Urothelium cell line (cell line): ENCODE data around the gene HORMAD2.
"Not testable (repeated sequence)": the region's sequence is repeated elsewhere in the genome, so short reads cannot be mapped to it uniquely, and the experiment has no call there.

Experiments
- DNase-seq: peaks from one replicate; pipeline ENCODE4 v3.0.0; 2011; ENCODE audit warnings: low spot score, mixed read lengths
- FAIRE-seq: peaks from 2 replicates; lab custom pipeline; 2011; peaks lifted over from hg19 to GRCh38; lab: Jason Lieb, UNC

HORMAD2 gene

GRCh38 chr22:30187094-30187493 lies 106.8 kb downstream of the HORMAD2 start:
- no peak for FAIRE-seq
- DNase-seq, result no peak

DNA sequence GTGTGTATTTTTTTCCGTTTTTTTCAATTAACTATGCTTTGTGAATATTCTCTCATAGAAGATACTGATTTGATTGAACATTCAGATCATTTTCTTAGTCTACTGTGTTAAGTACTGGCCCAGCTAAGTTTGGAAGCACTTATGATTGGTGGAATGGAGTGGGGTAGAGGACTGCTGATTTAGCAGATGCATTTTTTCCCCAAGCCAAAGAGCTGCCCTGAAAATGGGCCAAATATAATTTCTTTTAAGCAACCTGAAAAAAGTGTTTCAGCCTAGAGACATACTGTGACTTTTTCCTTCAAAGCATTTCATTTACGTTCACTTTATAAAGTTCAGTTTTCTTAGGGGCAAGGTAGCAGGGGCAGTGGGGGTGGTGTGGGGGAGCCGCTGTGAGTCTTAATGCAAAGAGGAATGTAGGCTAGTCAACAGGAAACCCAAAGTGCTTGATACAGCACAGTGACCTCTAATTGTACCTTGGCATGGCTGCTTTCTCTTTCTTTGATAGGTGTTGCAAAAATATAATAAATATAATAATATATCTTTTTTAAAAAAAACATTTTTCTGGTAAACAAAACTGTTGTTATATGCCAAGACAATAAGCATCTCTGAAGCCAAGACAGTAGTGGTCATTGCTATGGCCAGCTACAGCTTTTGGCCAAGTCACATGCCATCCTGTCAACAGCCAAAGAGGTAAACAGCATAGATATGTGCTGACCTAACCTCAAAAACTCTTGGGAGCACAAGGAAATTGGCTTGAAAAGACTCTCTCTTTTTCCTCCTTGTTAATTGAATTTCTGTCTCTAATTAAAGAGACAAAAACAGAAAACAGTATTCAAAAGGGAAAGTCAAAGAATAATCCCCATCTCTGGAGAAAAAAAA lies 107.5 kb downstream of the HORMAD2 start:
- FAIRE-seq (peak; percentile 56), DNase-seq (no peak)

DNA sequence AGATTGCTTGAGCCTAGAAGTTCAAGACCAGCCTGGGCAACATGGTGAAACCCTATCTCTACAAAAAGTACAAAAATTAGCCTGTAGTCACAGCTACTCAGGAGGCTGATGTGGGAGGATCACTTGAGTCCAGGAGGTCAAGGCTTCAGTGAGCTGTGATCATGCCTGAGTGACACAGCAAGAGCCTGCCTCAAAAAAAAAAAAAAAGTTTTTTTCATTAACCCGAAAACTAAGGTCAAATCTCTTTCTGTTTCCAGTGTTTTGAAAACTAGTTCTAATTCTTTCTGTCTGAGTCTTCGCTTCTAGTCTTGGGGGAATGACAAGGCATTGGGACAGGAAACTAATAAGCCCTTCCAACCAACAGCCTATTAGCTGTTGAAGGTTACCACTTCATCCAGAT lies 108.6 kb downstream of the HORMAD2 start:
- FAIRE-seq (no peak), DNase-seq (no peak)

DNA sequence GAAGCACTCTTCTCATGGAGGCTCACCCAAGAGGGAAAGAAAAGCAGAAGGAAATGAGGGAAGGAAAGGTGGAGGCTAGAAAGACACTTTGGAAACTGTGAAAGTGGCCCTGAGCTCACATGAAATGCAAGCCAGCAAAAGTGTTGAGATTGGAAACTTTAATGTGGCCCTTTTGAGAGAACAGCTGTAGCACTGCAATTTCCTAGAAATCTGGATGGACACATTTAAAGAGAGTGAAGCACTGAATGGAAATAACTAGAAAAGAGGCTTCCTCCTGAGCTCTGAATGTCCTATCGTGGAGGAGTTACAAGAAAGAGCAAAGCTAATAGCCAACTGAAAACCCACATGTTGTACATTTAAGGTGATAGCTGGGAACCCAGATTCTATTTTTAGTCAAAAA lies 110.3 kb downstream of the HORMAD2 start:
- DNase-seq (no peak), FAIRE-seq (no peak)

DNA sequence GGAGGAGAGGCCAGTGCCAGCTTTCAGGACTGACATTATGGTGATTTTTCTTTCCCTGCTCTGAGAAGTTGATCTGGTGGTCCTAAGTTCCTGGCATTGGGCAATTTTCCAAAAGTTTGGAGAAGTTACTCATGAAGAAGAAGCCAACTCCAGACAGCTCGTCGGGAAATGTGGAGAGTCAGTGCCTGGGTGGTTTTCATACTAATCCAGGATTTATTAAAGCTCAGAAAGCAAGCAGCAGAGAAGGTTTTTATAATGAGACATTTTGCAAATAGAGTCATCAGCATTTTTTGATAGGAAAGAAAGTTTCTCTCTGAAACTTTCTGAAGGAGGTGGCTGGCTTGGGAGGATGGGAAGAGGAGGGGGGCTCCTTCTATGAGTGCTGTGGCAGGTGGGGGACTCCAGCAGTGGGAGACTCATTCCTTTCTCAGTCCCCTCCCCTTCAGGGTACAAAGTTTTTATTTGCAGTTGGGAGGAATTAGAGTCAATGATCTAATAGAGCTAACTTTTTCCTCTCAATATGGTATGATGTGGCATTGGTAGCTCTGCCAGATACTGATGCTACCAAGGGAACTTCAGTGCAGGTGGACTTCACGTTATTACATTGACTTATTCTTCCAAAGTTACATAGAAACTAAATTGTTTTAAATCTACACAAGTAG lies 110.9 kb downstream of the HORMAD2 start:
- DNase-seq (no peak), FAIRE-seq (no peak)

GRCh38 chr22:30192427-30192826 lies 112.2 kb downstream of the HORMAD2 start:
- DNase-seq (no peak), FAIRE-seq (no peak)

GRCh38 chr22:30193031-30193775 lies 112.9 kb downstream of the HORMAD2 start:
- DNase-seq (no peak), FAIRE-seq (no peak)

DNA sequence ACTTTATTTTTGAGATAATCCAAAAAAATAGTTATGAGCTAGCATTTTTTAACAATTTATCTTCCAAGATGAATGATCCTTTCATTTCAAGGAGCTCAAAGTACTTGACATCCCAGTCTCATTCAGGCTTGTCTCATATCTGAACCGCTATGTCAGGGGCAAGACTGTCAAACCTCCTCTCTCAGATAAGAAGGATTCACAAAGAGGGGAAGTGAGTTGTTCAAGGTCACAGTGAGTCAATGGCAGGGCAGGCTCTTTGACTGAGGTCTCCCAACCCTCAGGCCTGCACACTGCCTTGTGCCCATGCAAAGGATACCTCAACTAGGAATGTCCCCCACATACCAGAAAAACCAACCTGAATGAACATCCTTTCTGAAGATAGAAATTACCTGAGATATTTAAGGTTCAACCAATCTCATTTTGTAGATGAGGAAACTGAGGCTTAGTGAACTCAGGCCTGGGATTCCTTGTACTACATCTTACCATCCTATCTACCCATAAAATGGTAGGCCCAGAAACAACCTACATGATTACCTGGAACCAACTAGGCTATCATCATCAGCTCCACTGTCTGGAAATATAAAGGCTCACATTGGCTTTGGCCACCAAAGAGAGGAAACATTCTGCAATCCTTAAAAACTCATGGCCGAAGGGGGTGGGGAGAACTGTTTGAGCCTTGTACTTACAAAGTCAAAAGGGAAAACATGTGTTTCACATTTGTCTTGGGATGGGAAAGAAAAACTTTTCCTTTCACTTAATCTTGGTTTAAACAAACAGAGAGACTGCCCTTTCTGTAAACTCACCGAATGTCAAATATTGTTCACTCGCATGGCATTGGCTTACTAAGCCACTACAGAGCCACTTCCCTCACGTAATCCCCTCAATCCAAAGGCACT lies 115.2 kb downstream of the HORMAD2 start:
- DNase-seq (no peak), FAIRE-seq (no peak)

DNA sequence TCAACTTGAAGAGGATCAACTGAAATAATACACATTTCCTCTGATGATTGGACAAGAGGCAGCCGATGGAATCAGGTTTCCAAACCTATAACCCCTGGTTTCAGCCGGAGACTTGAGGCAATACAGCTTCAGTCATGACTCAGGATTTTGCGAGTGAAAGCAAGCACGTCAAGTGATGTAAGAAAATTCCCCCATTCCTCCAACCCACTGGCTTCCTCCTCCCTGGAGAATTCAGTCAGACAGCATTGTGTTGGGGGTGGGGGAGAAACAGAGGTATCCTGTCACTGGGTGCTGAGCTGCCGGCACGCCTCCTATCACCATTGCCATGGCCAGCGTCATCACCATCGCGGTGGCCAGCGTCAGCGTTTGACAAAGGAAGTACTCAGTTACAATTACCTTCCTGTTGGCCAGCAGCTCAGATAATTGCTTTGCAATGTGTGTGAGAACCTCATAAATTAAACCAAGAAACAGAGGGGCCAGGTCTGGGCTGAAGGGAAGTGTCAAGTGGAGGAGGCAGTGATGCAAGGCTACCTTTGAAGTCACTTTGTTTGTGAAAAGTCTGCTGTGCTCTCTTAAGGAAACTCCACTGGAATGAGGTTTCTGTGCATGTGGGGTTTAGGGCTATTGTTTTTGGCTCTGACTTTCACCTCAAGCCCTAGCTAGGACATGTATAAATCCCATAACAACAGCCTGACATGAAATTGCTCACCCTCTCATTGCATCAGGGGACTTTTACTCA lies 116.0 kb downstream of the HORMAD2 start:
- DNase-seq, result peak; percentile 91
- FAIRE-seq, result peak; percentile 92

DNA sequence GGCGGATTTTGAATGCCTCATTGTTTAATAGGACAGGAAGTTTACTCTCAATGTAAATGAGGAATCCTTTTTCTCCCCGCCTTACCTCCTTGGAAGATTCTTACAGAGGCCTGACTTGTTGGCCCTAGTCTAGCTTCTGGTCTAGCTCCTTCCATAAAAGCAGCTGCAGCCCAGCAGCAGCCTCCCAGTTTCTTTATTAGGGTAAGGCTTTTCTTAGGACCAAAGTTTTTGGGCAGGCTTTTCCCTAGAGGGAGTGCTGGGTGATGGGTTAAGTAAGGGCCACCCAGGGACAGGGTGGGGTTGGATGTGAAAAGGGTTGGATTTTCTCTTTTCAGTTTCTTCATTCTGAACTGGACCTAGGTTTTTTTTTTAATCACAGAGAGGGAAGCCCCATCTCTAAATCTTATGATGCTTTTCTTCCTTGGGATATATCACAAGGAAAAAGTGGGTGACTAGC lies 116.6 kb downstream of the HORMAD2 start:
- no peak for DNase-seq
- no peak for FAIRE-seq

DNA sequence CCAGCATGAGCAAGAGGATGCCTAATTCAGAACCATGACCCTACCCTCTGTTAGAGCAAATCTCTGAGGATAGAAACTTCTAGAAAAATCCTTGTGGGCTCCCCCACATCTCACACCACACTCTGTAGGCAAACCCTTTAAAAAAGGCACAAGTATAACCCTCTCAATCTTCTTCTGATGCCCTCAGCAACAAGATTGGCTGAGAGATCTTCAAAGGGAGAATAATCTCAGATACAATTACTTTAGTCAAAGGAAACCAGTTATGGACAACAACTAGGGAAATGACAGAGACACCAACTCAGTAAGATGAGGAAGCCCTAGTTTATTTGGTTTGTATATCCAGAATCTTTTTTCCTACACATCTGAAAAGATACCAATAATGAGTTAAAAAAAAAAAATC lies 117.1 kb downstream of the HORMAD2 start:
- no peak for FAIRE-seq
- DNase-seq, result no peak

GRCh38 chr22:30198152-30198825 lies 118.0 kb downstream of the HORMAD2 start:
- DNase-seq, result no peak
- FAIRE-seq, result no peak

- DNase-seq, result no peak
- no peak for FAIRE-seq
Measured at GRCh38 chr22:30198921-30199320, 118.7 kb downstream of the HORMAD2 start.

DNA sequence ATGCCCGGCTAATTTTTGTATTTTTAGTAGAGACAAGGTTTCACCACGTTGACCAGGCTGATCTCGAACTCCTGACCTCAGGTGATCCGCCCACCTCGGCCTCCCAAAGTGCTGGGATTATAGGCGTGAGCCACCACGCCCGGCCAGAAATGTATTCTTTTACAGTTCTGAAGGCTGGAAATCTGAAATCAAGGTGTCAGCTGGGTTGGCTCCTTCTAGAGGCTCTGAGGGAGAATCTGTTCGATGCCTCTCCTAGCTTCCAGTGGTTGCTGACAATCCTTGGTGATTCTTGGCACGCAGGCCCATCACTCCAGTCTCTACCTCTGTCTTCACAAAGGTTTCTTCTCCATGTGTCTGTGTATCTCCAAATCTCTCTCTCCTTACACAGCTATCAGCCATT lies 120.6 kb downstream of the HORMAD2 start:
- DNase-seq, FAIRE-seq: not testable (repeated sequence)

DNA sequence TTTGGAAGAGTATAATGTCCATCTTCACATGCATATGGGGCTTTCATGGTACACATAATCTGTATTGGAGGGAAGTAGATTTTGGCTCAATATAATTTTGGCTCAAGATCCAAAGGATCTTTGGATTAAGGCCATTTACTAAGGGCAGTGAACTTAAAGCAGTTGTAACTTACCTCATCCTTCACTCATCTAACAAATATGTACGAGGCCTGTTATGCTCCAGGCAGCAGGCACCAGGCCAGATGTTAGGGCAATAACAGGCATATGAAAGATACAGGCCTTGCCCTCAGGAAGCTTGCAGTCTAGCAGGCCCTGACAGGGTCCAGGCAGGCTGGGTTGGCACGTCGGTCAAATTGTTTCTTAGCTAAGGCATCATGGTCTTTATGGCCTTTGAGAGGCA lies 121.7 kb downstream of the HORMAD2 start:
- DNase-seq (no peak), FAIRE-seq (no peak)

DNA sequence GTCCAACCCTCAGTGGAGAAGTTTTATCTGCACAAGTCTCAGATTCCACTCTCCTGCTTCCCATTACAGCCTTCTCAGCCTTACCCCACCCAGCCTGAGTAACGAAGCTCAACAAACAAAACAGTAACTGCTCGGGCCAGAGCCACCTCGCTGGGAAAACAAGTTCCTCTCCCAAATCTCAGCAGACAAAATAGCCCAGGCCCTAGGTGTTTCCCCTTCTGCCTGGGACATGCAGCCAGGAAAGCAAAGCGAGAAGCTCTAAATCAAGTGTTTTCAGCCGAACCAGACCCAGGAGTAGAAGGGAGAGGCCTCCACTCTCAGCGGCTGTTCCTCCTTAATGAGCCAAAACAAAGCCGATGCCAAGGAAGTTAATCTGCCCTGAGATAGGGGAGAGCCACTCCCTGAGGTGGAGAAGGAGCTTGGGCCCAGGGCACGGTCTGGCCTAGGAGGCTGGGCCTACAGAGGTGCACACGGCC lies 122.3 kb downstream of the HORMAD2 start:
- DNase-seq (no peak), FAIRE-seq (no peak)

GRCh38 chr22:30204015-30204741 lies 123.9 kb downstream of the HORMAD2 start:
- no peak for FAIRE-seq
- no peak for DNase-seq

DNA sequence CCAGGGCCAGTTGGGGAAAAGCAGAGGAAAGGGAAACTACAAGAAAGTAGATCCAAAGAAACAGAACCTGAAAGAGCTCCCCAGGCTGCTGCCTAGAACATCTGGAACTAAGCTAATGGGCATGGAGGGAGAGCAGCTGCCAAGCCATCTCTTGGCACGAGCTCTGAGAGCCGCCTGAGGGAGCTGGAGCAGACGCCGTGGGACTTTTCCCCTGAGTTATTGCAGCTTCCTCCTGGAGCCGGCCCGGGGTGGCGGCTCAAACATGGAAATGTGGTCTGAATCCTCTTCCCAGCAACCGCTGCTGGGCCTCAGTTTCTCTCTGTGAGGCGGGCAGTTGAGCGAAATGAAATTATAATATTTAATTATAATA lies 124.5 kb downstream of the HORMAD2 start:
- DNase-seq, result no peak
- FAIRE-seq, result no peak
